ENCODE measurements around the gene UPF2. TPM values are rescaled to one million over a fixed set of nuclear protein-coding genes. Genes with fewer than 3 reads are reported as not detected.

Gene UPF2
- total and polyA plus RNA-seq, 12 donors = 5.1 to 24.3 (median 12.1) TPM

GRCh38 chr10:12068449-12069269 lies 26.1 kb upstream of the UPF2 start, which contains the start of gene DHTKD1:
Gene DHTKD1 (plus strand): TSS chr10:12068954. CDS start chr10:12069034, 80 bp downstream.
- WGBS, 4 donors = 3 to 14% (median 6%) methylated on average over 14 to 66 of the region's 66 CpGs
- peak; percentile 32 to 75 for TF ChIP-seq POLR2A (IDR thresholded peaks at IDR 0.05)
- peak; percentile 17 to 76 (median 66) for TF ChIP-seq CTCF (IDR thresholded peaks at IDR 0.05)
- Histone ChIP-seq H3K4me3 (peak within 1 kb of the TSS in 3 of 4 donors; percentile 79 to 97 (median 96)), H3K4me1 (replicated peaks in 1 of 2) (peaks cover 0 to 8% of the 10 kb centered on the region in 2 donors), H3K36me3 (replicated peaks in 1 of 2) (no peaks in the 10 kb centered on the region), H3K27me3 (no peaks in the 10 kb centered on the region), H3K9me3 (replicated peaks in 1 of 3) (no peaks in the 10 kb centered on the region), H3K27ac (peak within 1 kb of the TSS in 4 of 5 donors; percentile 56 to 88 (median 65))
- peak; percentile 97 to 99 (median 98) for DNase-seq
- intact Hi-C loops (cut with DNase I) = no loop called here

DNA sequence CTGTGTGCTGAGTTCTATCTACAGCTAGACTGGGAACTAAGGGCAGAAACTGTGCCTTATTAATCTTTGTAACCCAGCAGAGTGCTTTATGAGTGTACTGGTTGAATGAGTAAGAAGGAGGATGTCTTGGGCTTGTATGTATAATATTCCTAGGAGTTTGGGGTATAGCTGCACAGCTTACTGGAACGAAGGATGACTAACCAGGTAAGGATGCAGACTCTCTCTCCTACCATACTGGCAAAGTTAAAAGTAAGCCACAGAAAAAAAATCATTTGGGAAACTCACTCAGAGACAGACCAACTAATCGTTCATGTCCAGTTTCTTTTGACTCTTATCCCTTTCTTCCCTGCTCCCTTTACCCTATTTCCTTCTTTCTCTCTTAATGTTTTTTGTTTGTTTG lies 24.7 kb upstream of the UPF2 start:
- 77 to 86% (median 80%) methylated on average over 2 of the region's 2 CpGs for WGBS, 4 donors
- Histone ChIP-seq H3K9me3 (replicated peaks in 1 of 3) (no peaks in the 10 kb centered on the region), H3K36me3 (replicated peaks in 1 of 2) (no peaks in the 10 kb centered on the region), H3K4me1 (replicated peaks in 1 of 2) (peaks cover 0 to 8% of the 10 kb centered on the region in 2 donors), H3K27me3 (no peaks in the 10 kb centered on the region), H3K4me3 (no peak overlapping the region), H3K27ac (no peak overlapping the region)
- TF ChIP-seq POLR2A (IDR thresholded peaks at IDR 0.05) (no peak), CTCF (IDR thresholded peaks at IDR 0.05) (no peak)
- intact Hi-C loops (cut with DNase I) = no loop called here
- no peak for DNase-seq

GRCh38 chr10:12063483-12063818 lies 20.8 kb upstream of the UPF2 start:
- intact Hi-C loops (cut with DNase I) = no loop called here
- 58 to 77% (median 74%) methylated on average over 3 of the region's 3 CpGs for WGBS, 4 donors
- DNase-seq = no peak
- Histone ChIP-seq H3K9me3 (replicated peaks in 1 of 3) (no peaks in the 10 kb centered on the region), H3K4me1 (replicated peaks in 1 of 2) (no peaks in the 10 kb centered on the region), H3K27me3 (no peaks in the 10 kb centered on the region), H3K27ac (no peak overlapping the region), H3K4me3 (no peak overlapping the region), H3K36me3 (replicated peaks in 1 of 2) (no peaks in the 10 kb centered on the region)
- no peak for TF ChIP-seq CTCF (IDR thresholded peaks at IDR 0.05)
- no peak for TF ChIP-seq POLR2A (IDR thresholded peaks at IDR 0.05)

GRCh38 chr10:12062754-12063482 lies 20.3 kb upstream of the UPF2 start:
- intact Hi-C loops (cut with DNase I) = no loop called here
- 62 to 74% (median 68%) methylated on average over 14 of the region's 14 CpGs for WGBS, 4 donors
- H3K4me3 ChIP-seq = no peak overlapping the region
- H3K9me3 ChIP-seq (replicated peaks in 1 of 3) = no peaks in the 10 kb centered on the region
- no peak overlapping the region for H3K27ac ChIP-seq
- no peaks in the 10 kb centered on the region for H3K4me1 ChIP-seq (replicated peaks in 1 of 2)
- DNase-seq = no peak
- H3K36me3 ChIP-seq (replicated peaks in 1 of 2) = no peaks in the 10 kb centered on the region
- no peaks in the 10 kb centered on the region for H3K27me3 ChIP-seq
- TF ChIP-seq POLR2A (IDR thresholded peaks at IDR 0.05) = no peak
- no peak for TF ChIP-seq CTCF (IDR thresholded peaks at IDR 0.05)

Measured in adrenal gland (tissue), 12 donors.